ENCODE data around the gene TMEM221.
"Not testable (repeated sequence)": the region's sequence is repeated elsewhere in the genome, so short reads cannot be mapped to it uniquely, and the experiment has no call there.

Gene TMEM221
- long read RNA-seq, donor 1, partial matches to known transcripts: 0 of 2 reads
- long read RNA-seq, donor 1, other reads (novel, unspliced or antisense): 0 of 2 reads
- long read RNA-seq, donor 2, partial matches to known transcripts: 0 of 1 reads
- long read RNA-seq, donor 2, other reads (novel, unspliced or antisense): 0 of 1 reads
- long read RNA-seq, donor 3: 0 reads
- long read RNA-seq, donor 4: 0 reads
- long read RNA-seq, donor 5: 0 reads
- long read RNA-seq, donor 6: 0 reads
- long read RNA-seq, donor 7: 0 reads
- long read RNA-seq, donor 8, partial matches to known transcripts: 0 of 4 reads
- long read RNA-seq, donor 8, other reads (novel, unspliced or antisense): 0 of 4 reads

DNA sequence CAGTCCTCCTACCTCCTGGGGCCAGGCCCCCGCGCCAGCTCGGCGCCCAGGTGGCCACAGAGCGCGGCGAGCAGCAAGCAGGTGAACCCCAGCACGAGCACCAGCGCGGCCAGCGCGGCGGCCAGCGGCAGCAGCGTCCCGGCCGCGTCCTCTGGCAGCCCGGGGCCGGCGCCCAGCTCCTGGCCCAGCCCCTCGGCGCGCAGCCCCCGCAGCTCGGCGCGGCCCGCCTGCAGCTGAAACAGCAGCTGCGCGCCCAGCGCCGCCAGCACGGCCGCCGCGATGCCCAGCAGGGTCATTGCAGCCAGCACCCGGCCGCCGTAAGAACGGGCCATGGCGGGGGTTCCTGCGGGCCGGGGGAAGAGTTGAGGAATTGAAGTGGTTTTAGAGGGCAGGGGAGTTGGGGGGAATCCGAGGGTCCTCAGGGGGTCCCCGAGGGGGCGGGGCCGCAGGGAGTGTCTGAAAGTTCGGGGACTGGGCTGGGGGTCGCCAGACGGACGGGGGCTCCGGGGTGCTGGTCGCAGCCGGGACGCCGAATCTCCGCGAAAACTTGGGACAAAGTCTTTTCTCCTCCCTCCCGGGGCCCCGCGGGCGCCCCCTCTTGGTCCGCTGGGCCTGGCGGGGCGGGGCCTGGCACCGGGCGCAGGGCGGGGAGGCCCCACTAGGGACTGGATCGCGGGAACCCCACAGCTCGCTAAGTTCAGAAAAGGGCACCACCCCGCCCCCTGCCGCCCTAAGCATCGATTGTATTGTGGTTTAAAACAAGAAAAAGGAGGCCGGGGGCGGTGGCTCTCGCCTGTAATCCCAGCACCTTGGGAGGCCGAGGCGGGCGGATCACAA is at the start of gene TMEM221:
TMEM221 (minus strand) TSS at position 538 of the 837 bp plus-strand sequence; CDS start at position 332, 206 bp downstream.
- DNase-seq: peak; percentile 66

DNA sequence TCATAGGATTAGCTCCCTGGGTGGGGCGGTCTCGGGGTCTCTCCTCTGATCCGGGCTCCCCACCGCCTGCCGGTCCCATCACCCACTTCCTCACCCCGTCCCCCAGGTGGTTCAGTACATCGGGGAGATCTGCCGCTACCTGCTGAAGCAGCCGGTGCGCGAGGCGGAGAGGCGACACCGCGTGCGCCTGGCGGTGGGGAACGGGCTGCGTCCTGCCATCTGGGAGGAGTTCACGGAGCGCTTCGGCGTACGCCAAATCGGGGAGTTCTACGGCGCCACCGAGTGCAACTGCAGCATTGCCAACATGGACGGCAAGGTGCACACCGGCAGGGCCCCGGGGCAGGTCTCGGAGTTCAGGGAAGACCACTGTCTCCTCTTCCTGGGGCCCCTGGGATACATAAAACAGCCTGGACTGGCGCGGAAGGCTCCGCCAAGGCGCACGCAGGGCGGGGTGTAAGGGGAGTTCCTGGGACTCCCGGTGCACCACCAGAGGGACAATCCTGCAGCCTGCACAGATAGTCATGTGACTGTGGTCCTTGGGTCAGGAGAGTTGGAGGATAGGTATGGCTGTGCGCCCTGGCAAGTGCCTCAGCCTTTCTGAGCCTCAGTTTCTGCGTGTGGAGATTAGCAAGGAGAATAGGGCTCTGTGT is 48.8 kb upstream of the TMEM221 start:
- DNase-seq: no peak

DNA sequence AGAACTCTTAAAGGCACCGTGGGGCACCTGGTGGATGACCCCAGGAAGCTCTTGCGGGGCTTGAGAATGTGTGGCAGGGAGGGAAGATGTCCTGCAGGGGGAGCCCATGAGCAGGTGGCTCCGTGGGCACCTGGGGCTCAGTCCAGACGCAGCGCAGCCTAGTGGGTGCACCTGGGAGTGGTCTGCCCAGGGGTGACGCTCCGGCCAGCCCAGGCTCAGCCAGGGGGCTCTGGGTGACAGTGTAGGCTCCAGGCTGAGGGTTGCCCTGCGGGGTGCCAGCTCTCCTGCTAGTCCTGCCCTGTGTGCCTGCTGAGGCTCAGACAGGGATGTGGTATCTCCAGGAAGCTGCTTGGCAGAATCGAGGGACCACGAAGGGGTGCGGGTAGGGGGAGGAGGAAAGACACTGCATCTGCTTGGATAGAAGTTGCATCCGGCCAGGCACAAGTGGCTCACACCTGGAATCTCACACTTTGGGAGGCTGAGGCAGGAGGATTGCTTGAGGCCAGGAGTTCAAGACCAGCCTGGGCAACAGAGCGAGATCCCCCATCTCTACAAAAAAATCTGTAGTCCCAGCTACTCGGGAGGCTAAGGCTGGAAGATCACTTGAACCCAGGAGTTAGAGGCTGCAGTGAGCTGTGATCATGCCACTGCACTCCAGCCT is 48.0 kb upstream of the TMEM221 start:
- DNase-seq: no peak

DNA sequence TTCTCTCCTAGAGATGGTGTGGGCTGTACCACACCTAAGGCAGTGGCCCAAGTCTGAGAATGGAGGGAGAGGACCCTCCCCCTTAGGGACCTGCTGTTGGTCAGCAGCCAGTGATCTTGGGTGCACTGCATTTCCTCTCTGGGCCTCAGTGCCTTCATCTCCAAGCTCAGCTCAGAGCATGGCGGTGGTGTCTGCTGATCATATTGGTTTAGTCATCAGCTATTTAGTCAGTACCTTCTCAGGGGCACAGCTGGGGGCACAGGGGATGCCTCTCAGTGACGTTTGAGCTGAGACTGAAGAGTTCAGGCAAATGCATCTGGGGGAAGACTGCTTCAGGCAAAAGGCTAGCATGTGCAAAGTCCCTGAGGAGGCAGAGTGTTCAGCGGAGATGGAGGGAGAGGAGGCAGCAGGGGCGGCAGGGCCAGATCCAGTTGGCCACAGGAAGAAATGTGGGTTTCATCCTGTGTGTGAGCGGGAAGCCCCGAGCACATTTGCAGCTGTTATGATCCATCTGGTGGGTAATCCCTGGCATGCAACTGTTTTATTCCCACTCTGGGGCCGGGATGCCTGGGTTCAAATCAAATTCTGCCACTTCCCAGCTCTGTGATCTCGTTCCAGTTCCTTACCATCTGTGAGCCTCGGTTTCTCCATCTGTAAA is 47.3 kb upstream of the TMEM221 start:
- no peak for DNase-seq

DNA sequence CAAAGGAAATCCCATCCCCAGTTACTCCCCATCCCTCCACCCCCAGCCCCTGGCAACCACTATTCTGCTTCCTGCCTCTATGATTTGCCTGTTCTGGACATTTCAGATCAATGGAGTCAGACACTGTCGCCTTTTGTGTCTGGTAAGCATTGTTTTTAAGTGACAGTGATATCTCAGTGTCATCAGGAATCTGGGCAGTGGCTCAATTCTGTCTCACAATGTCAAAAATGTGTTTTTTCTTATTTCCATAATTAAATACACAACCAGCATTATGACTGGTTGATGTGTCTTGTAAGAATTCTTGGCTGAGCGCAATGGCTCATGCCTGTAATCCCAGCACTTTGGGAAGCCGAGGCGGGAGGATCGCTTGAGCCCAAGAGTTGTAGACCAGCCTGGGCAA is 42.8 kb upstream of the TMEM221 start:
- no peak for DNase-seq

DNA sequence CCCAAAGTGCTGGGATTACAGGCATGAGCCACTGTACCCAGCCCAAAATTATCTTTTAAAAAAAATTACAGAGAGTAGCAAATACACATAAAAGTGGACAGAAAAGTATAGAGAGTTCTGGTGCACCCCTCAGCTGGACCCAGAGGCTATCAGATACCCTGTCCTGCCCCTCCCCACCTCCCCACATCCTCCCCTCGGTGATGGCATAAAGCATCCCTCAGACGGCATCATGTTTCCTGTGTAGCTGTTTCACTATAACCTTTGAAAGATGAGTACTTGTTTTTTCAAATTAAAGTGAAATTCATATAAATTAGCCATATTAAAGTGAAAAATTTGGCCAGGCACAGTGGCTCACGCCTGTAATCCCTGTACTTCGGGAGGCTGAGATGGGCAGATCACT is 41.9 kb upstream of the TMEM221 start:
- DNase-seq: no peak

DNA sequence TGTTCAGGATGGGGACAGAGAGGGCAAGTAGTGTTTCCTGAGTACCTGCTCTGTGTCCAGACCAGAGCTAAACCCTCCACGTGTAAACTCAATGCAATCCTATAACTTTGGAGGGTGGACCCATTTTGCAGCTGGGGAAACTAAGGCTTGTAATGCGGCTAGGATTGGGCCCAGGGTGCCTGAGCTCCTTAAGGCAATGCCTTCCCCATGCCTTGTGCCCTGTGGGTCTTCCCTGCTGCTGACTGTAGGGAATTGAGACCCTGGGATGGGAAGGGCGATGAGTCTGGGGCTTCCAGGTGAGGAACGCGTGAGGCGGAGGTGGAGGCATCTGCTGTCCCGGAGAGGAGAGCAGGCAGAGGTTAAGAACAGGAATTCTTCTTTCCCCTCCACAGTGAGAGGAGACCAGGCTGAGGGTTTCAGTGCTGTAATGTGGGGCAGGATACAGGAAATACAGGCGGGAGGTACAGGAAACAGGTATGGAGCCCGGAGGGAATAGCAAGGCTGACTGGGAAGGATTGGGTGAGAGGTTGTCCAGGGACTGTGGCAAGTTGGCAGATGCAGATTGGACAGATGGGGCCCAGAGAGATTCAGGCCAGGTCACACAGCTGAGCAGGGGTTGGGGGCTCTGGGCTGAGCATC is 41.0 kb upstream of the TMEM221 start:
- DNase-seq: no peak

DNA sequence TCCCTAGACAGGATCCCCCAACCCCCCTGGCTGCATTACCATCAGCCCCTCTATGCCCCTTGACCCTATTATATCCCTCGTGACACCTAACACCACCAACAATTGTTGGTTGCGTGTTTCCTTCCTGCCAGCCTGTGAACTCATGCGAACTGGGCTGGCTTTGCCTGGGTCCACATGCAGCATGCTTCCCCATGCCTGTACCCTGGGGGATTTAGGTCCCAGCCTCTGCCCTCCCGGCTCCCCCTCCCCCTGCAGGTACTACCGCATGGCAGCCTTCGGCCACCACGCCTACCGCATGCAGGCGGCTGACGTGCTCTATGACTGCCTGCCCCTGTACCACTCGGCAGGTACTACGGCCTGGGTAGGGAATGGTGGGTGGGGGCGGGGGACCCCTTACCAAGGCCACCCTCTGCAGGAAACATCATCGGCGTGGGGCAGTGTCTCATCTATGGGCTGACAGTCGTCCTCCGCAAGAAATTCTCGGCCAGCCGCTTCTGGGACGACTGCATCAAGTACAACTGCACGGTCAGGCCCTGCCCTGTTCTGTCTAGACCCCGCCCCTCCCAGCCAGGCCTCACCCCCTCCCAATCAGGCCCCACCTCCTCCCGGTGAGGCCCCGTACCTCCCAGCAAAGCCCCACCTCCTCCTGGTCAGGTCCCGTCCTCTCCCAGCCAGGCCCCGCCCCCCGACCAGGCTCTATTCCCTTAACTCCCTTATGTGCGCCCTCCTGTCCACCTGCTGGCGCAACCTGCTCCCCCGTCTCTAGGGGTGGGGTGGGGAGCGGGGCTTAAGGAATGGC is 40.3 kb upstream of the TMEM221 start:
- peak; percentile 72 for DNase-seq

DNA sequence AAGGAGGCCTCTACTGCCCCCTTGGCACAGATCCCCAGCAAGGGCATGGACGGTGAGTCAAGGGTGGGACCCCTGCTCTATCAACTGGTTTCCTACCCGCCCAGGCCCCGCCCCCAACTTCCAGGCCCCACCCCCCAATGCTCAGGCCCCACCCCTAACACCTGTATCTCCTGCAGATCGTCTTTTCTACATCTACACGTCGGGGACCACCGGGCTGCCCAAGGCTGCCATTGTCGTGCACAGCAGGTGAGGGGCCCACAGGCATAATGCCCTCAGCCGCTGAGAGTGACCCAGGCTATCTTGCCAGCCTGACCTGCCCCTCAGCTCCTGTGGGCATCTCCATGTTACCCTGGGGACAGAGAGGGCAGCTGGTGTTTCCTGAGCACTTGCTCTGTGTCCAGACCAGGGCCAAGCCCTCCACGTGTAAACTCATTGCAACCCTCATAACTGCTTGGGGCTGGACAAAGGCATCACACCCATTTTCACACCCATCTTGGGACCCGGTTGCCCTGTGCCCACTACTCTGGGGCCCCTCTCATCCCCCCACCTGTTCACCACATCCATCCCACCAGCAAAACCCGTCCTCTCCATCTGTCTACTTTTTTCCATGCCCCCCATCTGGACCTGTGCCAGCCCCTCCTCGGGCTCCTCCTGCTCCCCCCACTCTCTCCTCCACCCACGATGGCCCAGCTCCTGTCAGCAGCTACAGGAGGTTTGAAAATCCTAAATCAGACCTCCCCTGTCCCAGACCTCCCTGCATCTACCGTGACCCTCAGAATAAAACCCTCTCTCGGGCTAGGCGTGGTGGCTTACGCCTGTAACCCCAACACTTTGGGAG is 39.0 kb upstream of the TMEM221 start:
- no peak for DNase-seq

DNA sequence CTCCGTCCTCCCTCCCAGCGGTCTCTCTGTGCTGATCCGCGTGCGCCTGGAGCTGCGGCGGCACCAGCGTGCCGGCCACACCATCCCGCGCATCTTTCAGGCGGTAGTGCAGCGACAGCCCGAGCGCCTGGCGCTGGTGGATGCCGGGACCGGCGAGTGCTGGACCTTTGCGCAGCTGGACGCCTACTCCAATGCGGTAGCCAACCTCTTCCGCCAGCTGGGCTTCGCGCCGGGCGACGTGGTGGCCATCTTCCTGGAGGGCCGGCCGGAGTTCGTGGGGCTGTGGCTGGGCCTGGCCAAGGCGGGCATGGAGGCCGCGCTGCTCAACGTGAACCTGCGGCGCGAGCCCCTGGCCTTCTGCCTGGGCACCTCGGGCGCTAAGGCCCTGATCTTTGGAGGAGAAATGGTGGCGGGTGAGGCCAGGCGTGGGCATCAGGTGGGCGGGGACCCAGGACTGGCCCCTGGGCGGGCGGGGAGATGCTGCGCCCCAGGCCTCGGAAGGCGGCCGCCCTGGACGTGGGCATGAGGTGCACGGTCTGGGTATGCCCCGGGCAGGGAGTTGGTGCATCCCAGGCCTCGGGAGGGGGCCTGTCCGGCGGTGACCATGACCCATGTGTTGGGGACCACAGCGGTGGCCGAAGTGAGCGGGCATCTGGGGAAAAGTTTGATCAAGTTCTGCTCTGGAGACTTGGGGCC is 38.2 kb upstream of the TMEM221 start:
- DNase-seq: no peak

DNA sequence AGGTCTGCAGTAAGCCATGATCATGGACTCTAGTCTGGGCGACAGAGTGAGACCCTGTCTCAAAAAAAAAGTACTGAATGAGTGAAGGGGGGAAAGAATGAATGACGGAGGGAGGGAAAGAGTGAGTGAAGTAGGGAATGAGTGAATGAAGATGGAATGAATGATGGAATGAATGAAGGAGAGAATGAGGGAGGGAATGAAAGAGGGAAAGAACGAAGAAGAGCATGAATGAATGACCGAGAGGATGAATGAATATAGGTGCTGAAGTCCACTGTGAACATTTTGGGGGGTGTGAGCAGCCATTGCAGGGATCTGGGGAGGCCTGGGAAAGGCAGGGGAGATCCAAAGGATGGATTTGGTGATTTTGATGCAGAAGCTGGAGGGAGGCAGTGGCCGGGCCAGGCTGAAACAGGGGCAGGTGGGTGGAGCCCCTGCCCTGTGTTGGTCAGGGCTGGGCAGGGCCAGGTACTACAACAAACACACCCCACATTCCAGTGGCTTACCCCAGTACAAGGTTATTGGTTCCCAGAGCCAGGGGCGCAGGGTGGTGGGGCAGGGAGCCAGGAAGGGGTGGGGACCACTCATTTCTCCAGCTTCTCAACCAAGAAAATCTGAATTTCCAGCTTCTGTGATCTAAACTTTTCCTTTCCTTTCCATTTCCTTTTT is 36.2 kb upstream of the TMEM221 start:
- no peak for DNase-seq

DNA sequence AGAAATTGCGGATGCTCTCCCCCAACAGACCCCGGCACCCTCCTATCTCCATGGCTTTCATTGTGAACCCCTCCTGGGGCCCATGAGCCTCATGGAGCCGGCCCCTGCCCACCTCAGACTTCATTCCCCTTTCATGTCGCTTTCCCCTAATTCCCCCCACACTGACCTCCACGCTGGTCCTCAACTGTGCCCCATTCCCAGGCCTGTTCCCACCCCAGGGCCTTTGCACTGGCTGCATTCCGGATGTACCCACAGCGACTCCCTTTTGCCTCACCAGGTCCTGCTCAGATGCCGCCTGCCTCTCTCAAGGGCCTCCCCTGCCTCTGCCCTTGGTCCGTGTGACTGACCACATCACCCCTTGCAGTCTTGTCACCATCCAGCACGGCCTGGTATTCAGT is 35.1 kb upstream of the TMEM221 start:
- DNase-seq: no peak

DNA sequence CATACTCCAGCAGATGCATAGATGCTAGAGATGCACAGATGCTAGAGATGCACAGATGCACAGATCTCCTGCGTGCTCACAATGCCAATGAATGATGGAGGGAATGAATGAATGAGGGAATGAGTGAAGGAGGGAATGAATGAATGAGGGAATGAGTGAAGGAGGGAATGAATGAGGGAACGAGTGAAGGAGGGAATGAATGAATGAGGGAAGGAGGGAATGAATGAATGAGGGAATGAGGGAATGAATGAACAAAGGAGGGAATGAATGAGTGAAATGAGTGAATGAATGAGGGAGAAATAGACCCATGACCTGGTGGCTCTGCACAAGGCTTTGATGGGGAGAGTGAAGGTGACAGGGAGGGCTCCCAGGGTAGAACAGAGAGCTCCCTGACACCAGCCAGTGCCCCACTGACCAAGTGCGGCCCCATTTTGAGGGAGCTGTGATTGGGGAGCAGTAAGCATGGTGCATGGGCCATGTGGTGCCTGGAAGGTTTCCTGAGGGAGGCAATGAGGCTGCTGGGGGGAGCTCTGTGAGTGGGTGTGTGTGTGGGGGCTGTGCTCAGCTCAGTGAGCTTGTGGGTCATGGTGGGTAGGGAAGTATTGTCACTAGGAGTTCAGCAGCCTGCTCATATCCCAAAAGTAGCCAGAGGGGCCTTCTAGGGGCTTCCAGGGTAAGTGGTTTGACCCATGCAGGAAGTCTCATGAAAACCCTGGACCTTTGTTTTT is 34.6 kb upstream of the TMEM221 start:
- DNase-seq: no peak

DNA sequence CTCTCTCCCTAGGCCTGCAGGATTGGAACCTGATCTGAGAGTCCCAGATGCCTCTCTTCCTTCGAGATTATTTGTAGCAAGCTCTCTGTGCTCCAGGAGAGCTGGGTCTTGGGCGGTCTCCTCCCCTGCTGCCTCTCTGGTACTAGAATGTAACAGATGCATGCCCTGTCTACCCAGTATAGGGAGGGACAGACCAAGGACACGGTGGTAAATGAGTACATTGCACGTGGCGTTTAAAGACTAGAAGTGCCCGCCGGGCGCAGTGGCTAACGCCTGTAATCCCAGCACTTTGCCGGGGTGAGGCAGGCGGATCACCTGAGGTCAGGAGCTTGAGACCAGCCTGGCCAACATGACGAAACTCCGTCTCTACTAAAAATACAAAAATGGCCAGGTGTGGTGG is 33.5 kb upstream of the TMEM221 start:
- DNase-seq: no peak

DNA sequence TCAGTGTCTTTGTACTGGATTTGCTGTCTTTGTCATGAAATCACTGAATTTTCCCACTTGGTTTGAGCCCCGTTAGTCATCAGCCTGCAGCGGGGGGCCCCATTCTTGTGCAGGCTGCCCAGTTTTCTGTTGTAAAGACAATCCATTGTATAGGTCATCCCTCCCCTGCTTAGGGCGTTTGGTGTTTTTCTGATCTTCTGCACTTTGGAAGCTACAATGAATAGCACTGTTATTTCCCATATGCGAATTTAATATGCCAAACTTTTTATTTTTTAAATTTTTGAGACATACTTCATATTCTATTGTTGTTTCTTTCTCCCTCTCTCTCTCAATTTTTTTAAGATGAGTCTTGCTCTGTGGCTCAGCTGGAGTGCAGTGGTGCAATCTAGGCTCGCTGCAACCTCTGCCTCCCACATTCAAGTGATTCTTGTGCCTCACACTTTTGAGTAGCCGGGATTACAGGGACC is 30.9 kb upstream of the TMEM221 start:
- DNase-seq: no peak

DNA sequence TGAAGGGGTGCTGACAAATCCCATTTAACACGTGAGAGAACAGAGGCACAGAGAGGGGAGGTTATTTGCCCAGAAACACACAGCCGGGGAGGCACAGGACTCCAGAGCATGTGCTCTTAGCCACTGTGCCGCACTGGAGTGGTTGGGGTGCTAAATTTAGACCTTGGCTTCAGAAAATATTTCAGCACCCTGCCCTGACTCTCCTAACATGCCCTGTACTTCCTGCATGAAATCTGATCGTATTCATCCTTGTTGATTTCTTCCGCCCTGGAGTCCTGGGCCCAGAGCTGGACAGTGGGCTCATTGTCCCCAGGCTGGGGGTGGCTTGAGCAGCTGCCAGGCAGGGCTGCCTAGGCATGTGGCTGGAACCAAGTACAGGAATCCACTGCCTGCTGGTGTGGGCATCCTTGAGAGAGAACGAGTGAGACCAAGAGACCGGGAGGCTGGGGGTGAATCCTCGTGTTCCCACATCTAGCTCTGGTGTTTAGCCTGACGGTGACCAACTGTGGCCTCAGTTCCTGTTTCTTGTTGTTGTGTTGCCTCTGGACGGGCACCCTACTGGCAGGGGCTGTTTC is 27.2 kb upstream of the TMEM221 start:
- no peak for DNase-seq

DNA sequence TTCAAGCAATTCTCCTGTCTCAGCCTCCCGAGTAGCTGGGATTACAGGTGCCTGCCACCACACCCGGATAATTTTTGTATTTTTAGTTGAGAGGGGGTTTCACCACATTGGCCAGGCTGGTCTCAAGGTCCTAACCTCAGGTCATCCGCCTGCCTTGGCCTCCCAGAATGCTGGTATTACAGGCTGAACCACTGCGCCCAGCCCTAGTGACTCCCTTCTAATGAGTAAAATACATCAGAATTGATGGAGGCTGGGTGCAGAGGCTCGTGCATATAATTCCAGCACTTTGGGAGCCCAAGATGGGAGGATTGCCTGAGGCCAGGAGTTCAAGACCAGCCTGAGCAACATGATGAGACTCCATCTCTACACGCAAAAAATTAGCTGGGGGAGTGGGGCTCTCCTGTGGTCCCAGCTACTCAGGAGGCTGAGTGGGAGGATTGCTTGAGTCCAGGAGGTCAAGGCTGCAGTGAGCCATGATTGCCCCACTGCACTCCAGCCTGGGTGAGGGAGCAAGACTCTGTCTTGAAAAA is 26.6 kb upstream of the TMEM221 start:
- not testable (repeated sequence) for DNase-seq

Measured in right kidney (tissue), 9 donors.